IMR-90 (cell line): ENCODE data around the gene PMEPA1. TPM values are rescaled to one million over a fixed set of nuclear protein-coding genes. Genes with fewer than 3 reads are reported as not detected.

ENCODE experiments used
- ATAC-seq: fragments of 200-7000 bp; cut with Tn5 transposase; 2 replicates; pipeline ENCODE4 v1.9.1; 2020; ENCODE audit warnings: low read depth, mild to moderate bottlenecking, moderate library complexity
- BruUV-seq: library from RNA; stranded (reverse); fragments of 400-500 nt; replicated peaks from 2 replicates; lab custom pipeline; 2021; lab: Mats Ljungman, UMichigan
- CTCF ChIA-PET: fragments of 300-600 bp; formaldehyde crosslinking; extraction: SDS; loops from one replicate; lab custom pipeline; 2021; ENCODE audit warnings: antibody characterized with exemption; lab: Yijun Ruan, JAX
- POLR2A ChIA-PET: fragments of 300-600 bp; sonication (Branson Sonifier 250); formaldehyde crosslinking; loops from one replicate; lab custom pipeline; 2022; ENCODE audit warnings: antibody characterized with exemption; ENCODE audit not compliant: unreplicated experiment; lab: Charles Lee
- DNase-seq: peaks from one replicate; pipeline ENCODE4 v3.0.0; 2013
- H2AFZ ChIP-seq: replicated peaks from 2 replicates; pipeline ENCODE3; 2013; ENCODE audit warnings: low read length, mild to moderate bottlenecking; ENCODE audit not compliant: poor library complexity
- H2AK5ac ChIP-seq: 2 replicates; pipeline ENCODE4 v1.6.1; 2013; ENCODE audit warnings: low read depth, low read length, inconsistent platforms
- H2AK9ac ChIP-seq: replicated peaks from 2 replicates; pipeline ENCODE3; 2013; ENCODE audit warnings: mild to moderate bottlenecking, low read depth, low read length, moderate library complexity; ENCODE audit not compliant: poor library complexity
- H2BK120ac ChIP-seq: 2 replicates; pipeline ENCODE4 v1.6.1; 2013; ENCODE audit warnings: low read depth, low read length, inconsistent platforms
- H2BK15ac ChIP-seq: 3 replicates; pipeline ENCODE4 v1.6.1; 2013; ENCODE audit warnings: low read depth, low read length, inconsistent platforms
- H2BK20ac ChIP-seq: 2 replicates; pipeline ENCODE4 v1.6.1; 2013; ENCODE audit warnings: low read depth, mild to moderate bottlenecking, inconsistent platforms, low read length, moderate library complexity
- H2BK5ac ChIP-seq: 2 replicates; pipeline ENCODE4 v1.6.1; 2013; ENCODE audit warnings: mild to moderate bottlenecking, low read depth, low read length, inconsistent platforms; ENCODE audit not compliant: poor library complexity, severe bottlenecking
- H3K14ac ChIP-seq: replicated peaks from 2 replicates; pipeline ENCODE4 v1.6.1; 2013; ENCODE audit warnings: low read depth, low read length, inconsistent platforms
- H3K18ac ChIP-seq: 2 replicates; pipeline ENCODE4 v1.6.1; 2013; ENCODE audit warnings: low read depth, low read length, control low read depth
- H3K23ac ChIP-seq: 2 replicates; pipeline ENCODE4 v1.6.1; 2013; ENCODE audit warnings: low read depth, low read length, inconsistent platforms
- H3K27ac ChIP-seq: 2 replicates; pipeline ENCODE4 v1.5.1; 2013; ENCODE audit warnings: mild to moderate bottlenecking, control low read depth, low read length; ENCODE audit not compliant: insufficient read depth
- H3K27me3 ChIP-seq: 2 replicates; pipeline ENCODE4 v1.6.1; 2013; ENCODE audit warnings: low read length; ENCODE audit not compliant: control insufficient read depth, insufficient read depth
- H3K36me3 ChIP-seq: 2 replicates; pipeline ENCODE4 v1.6.1; 2013; ENCODE audit warnings: low read length, mixed read lengths; ENCODE audit not compliant: control insufficient read depth, insufficient read depth
- H3K4ac ChIP-seq: 2 replicates; pipeline ENCODE4 v1.6.1; 2013; ENCODE audit warnings: low read depth, low read length, inconsistent platforms
- H3K4me1 ChIP-seq: 2 replicates; pipeline ENCODE4 v1.6.1; 2013; ENCODE audit warnings: low read length, mixed read lengths; ENCODE audit not compliant: control insufficient read depth, insufficient read depth
- H3K4me2 ChIP-seq: 2 replicates; pipeline ENCODE4 v1.6.1; 2013; ENCODE audit warnings: low read depth, mild to moderate bottlenecking, control low read depth, low read length, moderate library complexity
- H3K4me3 ChIP-seq: 2 replicates; pipeline ENCODE4 v1.5.1; 2013; ENCODE audit warnings: low read depth, mild to moderate bottlenecking, control low read depth, low read length, moderate library complexity; ENCODE audit not compliant: insufficient read depth
- H3K56ac ChIP-seq: 2 replicates; pipeline ENCODE4 v1.6.1; 2013; ENCODE audit warnings: low read length, inconsistent platforms; ENCODE audit not compliant: insufficient read depth; ENCODE audit errors: extremely low read depth
- H3K79me1 ChIP-seq, 2 experiments: 2 replicates each; pipeline ENCODE4 v1.6.1; 2013; ENCODE audit warnings: low read length in 2 of 2, inconsistent platforms in 1 of 2, low read depth in 1 of 2
- H3K9ac ChIP-seq: 2 replicates; pipeline ENCODE4 v1.6.1; 2013; ENCODE audit warnings: low read depth, low read length, control low read depth
- H3K9me1 ChIP-seq: 2 replicates; pipeline ENCODE4 v1.6.1; 2013; ENCODE audit warnings: low read length, inconsistent platforms; ENCODE audit not compliant: insufficient read depth
- H3K9me3 ChIP-seq: 2 replicates; pipeline ENCODE4 v1.6.1; 2013; ENCODE audit warnings: low read length; ENCODE audit not compliant: control insufficient read depth, insufficient read depth
- H4K20me1 ChIP-seq: 2 replicates; pipeline ENCODE4 v1.6.1; 2013; ENCODE audit warnings: low read length, inconsistent platforms; ENCODE audit not compliant: insufficient read depth
- H4K5ac ChIP-seq: 2 replicates; pipeline ENCODE4 v1.6.1; 2013; ENCODE audit warnings: mild to moderate bottlenecking, low read depth, low read length, control low read depth
- H4K8ac ChIP-seq, 2 experiments: 2 replicates each; pipeline ENCODE4 v1.6.1; 2013; ENCODE audit warnings: low read depth in 2 of 2, low read length in 2 of 2, control low read depth in 1 of 2, inconsistent platforms in 1 of 2
- H4K91ac ChIP-seq: 2 replicates; pipeline ENCODE4 v1.6.1; 2013; ENCODE audit warnings: low read depth, low read length, inconsistent platforms; ENCODE audit not compliant: insufficient read depth
- FOS ChIP-seq: fragments of 150-350 bp; IDR thresholded peaks from 2 replicates; pipeline ENCODE4 v1.6.1; 2016; ENCODE audit warnings: low read depth, low read length
- MAFK ChIP-seq: IDR thresholded peaks from 2 replicates; pipeline ENCODE4 v1.6.1; 2012; ENCODE audit warnings: low read depth, low read length, improper control_type of control experiment
- NFE2L2 ChIP-seq: fragments of 150-350 bp; IDR thresholded peaks from 2 replicates; pipeline ENCODE4 v1.6.1; 2016; ENCODE audit warnings: low read depth, mild to moderate bottlenecking, low read length
- POLR2A ChIP-seq: IDR thresholded peaks from 2 replicates; pipeline ENCODE4 v1.6.1; 2012; ENCODE audit warnings: mild to moderate bottlenecking, low read depth, low read length
- RAD21 ChIP-seq: IDR thresholded peaks from 2 replicates; pipeline ENCODE4 v1.6.1; 2012; ENCODE audit warnings: low read length, improper control_type of control experiment
- WGBS, 2 experiments: methylation state at CpG; one replicate each; pipeline versions ENCODE4 v1.1.5 to v1.1.7; 2013; ENCODE audit warnings: missing lambda C conversion rate in 2 of 2; ENCODE audit not compliant: insufficient read length in 1 of 2; ENCODE audit errors: extremely low coverage in 2 of 2; 5-methylcytosine and 5-hydroxymethylcytosine counted together
- dilution Hi-C: fragments of 300-500 bp; cut with HindIII; formaldehyde crosslinking; loops from one replicate; pipeline ENCODE4 v1.14.3; 2018; ENCODE audit warnings: low sequenced_read_pairs; ENCODE audit not compliant: unreplicated experiment
- in situ Hi-C: fragments of 300-500 bp; cut with MboI; formaldehyde crosslinking; loops from 3 replicates; pipeline ENCODE4 v1.14.3; 2019; ENCODE audit warnings: low sequenced_read_pairs, inconsistent platforms, mixed read lengths
- intact Hi-C: fragments of 100-400 bp; cut with micrococcal nuclease; formaldehyde crosslinking; loops from 2 replicates; pipeline ENCODE4 v1.10.0; 2022
- polyA plus RNA-seq, 3 experiments: library from polyadenylated mRNA; depleted of rRNA; stranded (reverse); fragments of >200 nt; gene quantifications; 2 replicates each; pipeline ENCODE4 v1.2.3, GENCODE V29; 2012; ENCODE audit warnings: low replicate concordance in 1 of 3
- total RNA-seq: library from RNA; depleted of rRNA; stranded (reverse); fragments of >200 nt; gene quantifications from 2 replicates; pipeline ENCODE4 v1.2.3, GENCODE V29; 2012

PMEPA1 gene
- total and polyA plus RNA-seq, 2 of the 4 experiments (the other 2 are of a cell fraction) = 2.0 to 6.9 TPM

GRCh38 chr20:57664924-57665588, 44.8 kb downstream of the PMEPA1 start:
- ChIA-PET CTCF (interaction anchor here (0.6 kb wide), 1 partner anchor 1027 kb away, joined by 3 read pairs; no protein-coding TSS in a partner anchor), POLR2A (no interaction called here)
- no peaks in the 10 kb centered on the region for H3K9me3 ChIP-seq
- no peak overlapping the region for H2AK9ac ChIP-seq
- H3K56ac ChIP-seq = no peak overlapping the region
- H2BK5ac ChIP-seq = no peak overlapping the region
- H2BK20ac ChIP-seq = no peak overlapping the region
- no peak overlapping the region for H4K5ac ChIP-seq
- H3K14ac ChIP-seq = no peak overlapping the region
- no peak overlapping the region for H3K27ac ChIP-seq
- dilution Hi-C loops = no loop called here
- no peak overlapping the region for H2AK5ac ChIP-seq
- in situ Hi-C loops = no loop called here
- H3K27me3 ChIP-seq = no peaks in the 10 kb centered on the region
- peaks cover 6 to 22% of the 10 kb centered on the region in 2 experiments; a peak in 2 of 4 replicates for H3K79me1 ChIP-seq
- no peak overlapping the region for H3K9ac ChIP-seq
- no peak overlapping the region for H3K18ac ChIP-seq
- peaks cover 60% of the 10 kb centered on the region for H4K20me1 ChIP-seq
- intact Hi-C loops = no loop called here
- BruUV-seq = no TSS peak
- H3K9me1 ChIP-seq = peaks cover 3% of the 10 kb centered on the region; the same call in 1 of the 2 replicates
- ATAC-seq (no peak), DNase-seq (no peak)
- no peaks in the 10 kb centered on the region for H3K4me1 ChIP-seq
- no peak overlapping the region for H2AFZ ChIP-seq
- H2BK15ac ChIP-seq = no peak overlapping the region
- H3K36me3 ChIP-seq = no peaks in the 10 kb centered on the region
- no peak overlapping the region for H3K4ac ChIP-seq
- no peak overlapping the region for H3K4me3 ChIP-seq
- no peak overlapping the region for H2BK120ac ChIP-seq
- TF ChIP-seq FOS (no peak), NFE2L2 (no peak), MAFK (no peak), RAD21 (no peak), POLR2A (no peak)
- no peak overlapping the region for H3K23ac ChIP-seq
- no peak overlapping the region for H3K4me2 ChIP-seq
- WGBS, 2 experiments = 93% methylated on average over 3 of the region's 14 CpGs; no CpG with 5 or more reads in 1 of the 2 experiments
- no peak overlapping the region for H4K8ac ChIP-seq
- no peak overlapping the region for H4K91ac ChIP-seq
